ENCODE data around the gene NEAT1. TPM values are rescaled to one million over a fixed set of nuclear protein-coding genes. Genes with fewer than 3 reads are reported as not detected.
A peak's percentile ranks its signal among the peaks of the same experiment; 100 is the strongest.

Gene NEAT1
- total and polyA plus RNA-seq, 8 donors = 106 to 1,441 (median 149) TPM

DNA sequence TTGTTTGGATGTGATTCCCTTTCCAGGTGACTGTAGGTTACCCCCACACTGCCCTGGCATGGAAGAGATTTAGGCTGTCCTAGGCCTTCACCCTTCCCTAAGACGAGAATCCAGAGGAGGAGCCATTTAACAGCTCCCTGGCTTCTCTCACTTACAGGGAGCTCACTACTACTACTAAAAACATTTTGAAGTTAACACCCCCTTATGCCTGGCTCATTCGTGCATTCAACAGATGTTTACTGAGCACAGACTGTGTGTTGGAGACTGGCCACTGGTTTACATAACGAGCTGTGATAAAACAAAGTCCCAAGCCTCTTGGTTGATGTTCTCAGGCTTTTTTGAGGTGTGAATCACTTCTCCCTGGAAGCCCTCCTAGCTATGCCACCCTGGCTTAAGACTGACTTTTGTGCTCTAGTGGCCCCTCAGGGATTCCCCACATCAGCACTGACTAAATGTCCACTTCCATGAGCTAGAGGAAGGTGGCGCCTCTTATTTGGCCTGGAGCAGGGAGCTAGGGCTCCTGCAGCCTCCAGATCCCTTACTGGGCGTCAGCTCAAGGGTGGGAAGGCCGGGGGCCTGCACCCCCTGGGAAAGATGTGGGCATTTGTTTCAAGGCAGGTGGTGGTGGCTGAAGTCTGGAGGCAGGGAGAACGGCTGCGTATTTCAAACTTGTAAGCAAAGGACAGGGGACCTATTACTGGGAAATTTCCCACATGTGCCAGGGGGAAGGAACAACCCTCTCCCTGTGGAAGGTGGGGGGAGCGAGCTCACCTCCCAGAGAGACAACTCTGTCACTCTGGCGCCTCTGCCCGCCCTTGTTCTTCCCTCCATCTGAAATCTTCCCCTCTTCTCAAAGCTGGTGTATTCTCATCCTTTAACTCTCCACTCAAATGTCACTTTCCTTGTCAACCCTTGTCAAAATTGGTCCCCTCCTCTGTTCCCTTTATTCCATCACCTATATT, 56.9 kb downstream of the NEAT1 start:
- intact Hi-C loops (cut with DNase I) = no loop called here
- TF ChIP-seq, protein P1, sequence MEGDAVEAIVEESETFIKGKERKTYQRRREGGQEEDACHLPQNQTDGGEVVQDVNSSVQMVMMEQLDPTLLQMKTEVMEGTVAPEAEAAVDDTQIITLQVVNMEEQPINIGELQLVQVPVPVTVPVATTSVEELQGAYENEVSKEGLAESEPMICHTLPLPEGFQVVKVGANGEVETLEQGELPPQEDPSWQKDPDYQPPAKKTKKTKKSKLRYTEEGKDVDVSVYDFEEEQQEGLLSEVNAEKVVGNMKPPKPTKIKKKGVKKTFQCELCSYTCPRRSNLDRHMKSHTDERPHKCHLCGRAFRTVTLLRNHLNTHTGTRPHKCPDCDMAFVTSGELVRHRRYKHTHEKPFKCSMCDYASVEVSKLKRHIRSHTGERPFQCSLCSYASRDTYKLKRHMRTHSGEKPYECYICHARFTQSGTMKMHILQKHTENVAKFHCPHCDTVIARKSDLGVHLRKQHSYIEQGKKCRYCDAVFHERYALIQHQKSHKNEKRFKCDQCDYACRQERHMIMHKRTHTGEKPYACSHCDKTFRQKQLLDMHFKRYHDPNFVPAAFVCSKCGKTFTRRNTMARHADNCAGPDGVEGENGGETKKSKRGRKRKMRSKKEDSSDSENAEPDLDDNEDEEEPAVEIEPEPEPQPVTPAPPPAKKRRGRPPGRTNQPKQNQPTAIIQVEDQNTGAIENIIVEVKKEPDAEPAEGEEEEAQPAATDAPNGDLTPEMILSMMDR (IDR thresholded peaks at IDR 0.05) = peak; percentile 11 to 25
- peak in 2 of 4 donors; percentile 77 to 89 for DNase-seq

DNA sequence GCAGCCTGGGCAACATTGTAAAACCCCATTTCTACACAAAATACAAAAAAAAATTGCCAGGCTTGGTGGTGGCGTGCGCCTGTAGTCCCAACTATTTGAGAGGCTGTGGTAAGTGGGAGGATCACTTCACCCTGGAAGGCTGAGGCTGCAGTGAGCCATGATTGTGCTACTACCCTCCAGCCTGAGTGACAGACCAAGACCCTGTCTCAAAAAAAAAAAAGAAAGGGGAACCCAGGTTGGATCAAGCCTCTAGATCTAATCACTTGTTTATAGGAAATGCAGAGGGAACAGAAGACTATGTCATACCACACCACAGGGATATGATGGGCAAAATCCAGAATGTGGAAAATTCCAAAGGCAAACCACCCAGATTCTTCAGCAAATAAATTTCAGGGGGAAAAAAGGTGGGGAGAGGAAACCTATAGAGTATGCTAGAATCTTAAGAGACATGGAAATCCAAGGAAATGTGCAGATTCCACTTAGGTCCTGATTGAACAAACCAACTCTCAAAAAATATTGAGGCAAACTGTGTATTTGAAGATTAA, 59.8 kb downstream of the NEAT1 start:
- H3K4me3 ChIP-seq = no peak overlapping the region
- H3K27ac ChIP-seq = no peak overlapping the region
- no peaks in the 10 kb centered on the region for H3K36me3 ChIP-seq
- TF ChIP-seq, protein P1 (IDR thresholded peaks at IDR 0.05) = no peak
- ATAC-seq (no peak), DNase-seq (no peak)
- H3K4me1 ChIP-seq = peaks cover 20 to 66% of the 10 kb centered on the region in 2 donors
- intact Hi-C loops (cut with DNase I) = no loop called here
- H3K9me3 ChIP-seq = no peaks in the 10 kb centered on the region
- H3K27me3 ChIP-seq = no peaks in the 10 kb centered on the region

More for the DNA sequence above, 56.9 kb downstream of the NEAT1 start:
- Histone ChIP-seq H3K4me3 (no peak overlapping the region), H3K36me3 (no peaks in the 10 kb centered on the region), H3K27ac (peak overlapping the region; percentile 99), H3K4me1 (peaks cover 17 to 64% of the 10 kb centered on the region in 2 donors), H3K27me3 (no peaks in the 10 kb centered on the region), H3K9me3 (no peaks in the 10 kb centered on the region)
- peak; percentile 35 for ATAC-seq

DNA sequence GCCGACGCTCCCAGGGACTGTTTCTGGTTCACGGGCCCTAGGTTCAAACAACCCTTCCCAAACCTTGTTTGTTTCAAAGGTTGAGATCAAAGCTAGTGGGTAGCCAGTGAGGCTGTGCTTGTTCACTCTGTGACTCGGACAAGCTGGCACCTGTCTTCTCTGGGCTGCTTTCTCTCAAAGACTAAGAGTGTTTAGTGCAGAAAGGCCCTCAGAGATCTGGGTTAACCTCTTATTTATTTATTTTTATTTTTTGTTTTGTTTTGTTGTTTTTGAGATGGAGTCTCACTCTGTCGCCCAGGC, 63.3 kb downstream of the NEAT1 start:
- Histone ChIP-seq H3K27ac (peak overlapping the region; percentile 4 to 37), H3K9me3 (no peaks in the 10 kb centered on the region), H3K27me3 (no peaks in the 10 kb centered on the region), H3K4me3 (no peak overlapping the region), H3K4me1 (peaks cover 41 to 71% of the 10 kb centered on the region in 2 donors), H3K36me3 (no peaks in the 10 kb centered on the region)
- TF ChIP-seq, protein P1 (IDR thresholded peaks at IDR 0.05) = no peak
- ATAC-seq = no peak
- no peak for DNase-seq
- intact Hi-C loops (cut with DNase I) = no loop called here

DNA sequence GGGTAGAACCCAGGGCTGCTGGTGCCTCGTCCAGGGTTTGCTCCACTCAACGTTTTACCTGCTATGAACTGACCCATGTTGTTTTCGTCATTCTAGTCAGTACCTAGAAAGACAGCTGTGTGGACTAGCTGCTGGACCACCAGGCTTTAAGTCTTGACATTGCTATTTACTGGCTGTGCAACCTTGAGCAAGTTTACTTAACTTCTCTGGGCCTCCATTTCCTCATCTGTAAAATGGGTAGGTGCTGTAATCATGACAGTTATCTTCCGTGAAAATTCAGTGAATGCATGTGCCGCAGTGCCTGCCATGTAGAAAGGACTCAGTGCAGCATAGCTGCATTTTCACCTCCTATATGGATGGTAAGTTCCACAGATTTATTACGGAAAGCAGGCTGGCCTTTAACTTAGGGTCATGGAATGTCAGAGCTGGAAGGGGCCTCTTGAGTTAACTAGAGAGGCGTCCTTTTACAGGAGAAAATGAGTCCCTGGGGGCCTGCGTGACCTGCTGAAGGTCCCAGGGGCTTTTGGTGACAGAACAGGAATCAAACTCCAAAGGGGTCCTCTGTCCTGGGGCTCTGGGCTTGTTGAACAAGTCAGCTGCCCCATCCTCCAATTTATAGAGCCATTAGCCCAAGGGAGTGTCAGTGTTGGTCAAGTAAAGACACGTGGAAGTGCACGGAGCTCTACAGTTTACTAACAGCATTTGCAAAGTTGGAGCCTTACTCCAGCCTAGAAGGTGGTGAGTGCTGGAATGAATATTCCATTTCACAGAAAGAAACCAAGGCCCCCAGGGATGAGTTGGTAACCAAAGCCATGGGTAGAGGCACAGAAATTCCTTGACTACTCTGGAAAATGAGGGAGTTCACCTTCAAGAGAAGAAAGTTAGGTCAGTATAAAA, 64.2 kb downstream of the NEAT1 start:
- no peak for ATAC-seq
- peaks cover 48 to 71% of the 10 kb centered on the region in 2 donors for H3K4me1 ChIP-seq

More for the DNA sequence above, 64.2 kb downstream of the NEAT1 start:
- Histone ChIP-seq H3K27ac (peak overlapping the region; percentile 91 to 99), H3K9me3 (no peaks in the 10 kb centered on the region), H3K27me3 (no peaks in the 10 kb centered on the region), H3K4me3 (no peak overlapping the region), H3K36me3 (no peaks in the 10 kb centered on the region)
- intact Hi-C loops (cut with DNase I) = no loop called here
- DNase-seq = no peak
- TF ChIP-seq, protein P1 (IDR thresholded peaks at IDR 0.05) = no peak
